Measurements from ENCODE around the gene ARID1A. TPM values are rescaled to one million over a fixed set of nuclear protein-coding genes. Genes with fewer than 3 reads are reported as not detected.

The ARID1A gene
- total and polyA plus RNA-seq, 7 donors, result 7.2 to 47.1 (median 22.7) TPM

DNA sequence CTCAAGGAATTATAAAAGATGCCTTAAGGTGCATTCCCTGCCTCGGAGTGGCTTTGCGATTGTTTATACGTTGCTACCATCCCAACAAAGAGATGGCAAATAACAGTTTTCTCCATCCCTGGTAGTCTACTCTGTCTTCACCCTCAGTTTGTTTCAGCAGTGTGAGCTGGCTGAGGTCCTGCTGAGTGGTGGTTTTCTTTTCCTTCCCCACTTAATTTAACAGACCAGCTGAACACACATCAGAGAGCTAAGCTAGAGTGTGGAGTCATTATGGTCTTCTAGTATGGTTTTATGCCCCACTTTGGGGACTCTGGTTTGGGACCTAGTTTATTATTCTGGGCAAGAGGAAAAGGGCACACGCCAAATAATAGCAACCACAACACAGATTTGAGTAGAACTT lies 94.1 kb downstream of the ARID1A start:
- no peak for TF ChIP-seq EP300 (IDR thresholded peaks at IDR 0.05)
- Histone ChIP-seq H3K4me1 (peaks cover 0 to 40% (median 28%) of the 10 kb centered on the region in 4 donors), H3K27me3 (no peaks in the 10 kb centered on the region), H3K36me3 (peaks cover 6 to 23% (median 11%) of the 10 kb centered on the region in 4 donors), H3K4me3 (no peak overlapping the region), H3K9me3 (no peaks in the 10 kb centered on the region), H3K27ac (no peak overlapping the region)
- 63 to 83% methylated on average over 4 of the region's 4 CpGs for WGBS, 2 donors
- no peak for DNase-seq
- intact Hi-C loops (cut with DNase I), result loop anchor here (1.0 to 5.0 kb wide), 3 partner anchors 113 to 288 kb away; no protein-coding TSS in a partner anchor

DNA sequence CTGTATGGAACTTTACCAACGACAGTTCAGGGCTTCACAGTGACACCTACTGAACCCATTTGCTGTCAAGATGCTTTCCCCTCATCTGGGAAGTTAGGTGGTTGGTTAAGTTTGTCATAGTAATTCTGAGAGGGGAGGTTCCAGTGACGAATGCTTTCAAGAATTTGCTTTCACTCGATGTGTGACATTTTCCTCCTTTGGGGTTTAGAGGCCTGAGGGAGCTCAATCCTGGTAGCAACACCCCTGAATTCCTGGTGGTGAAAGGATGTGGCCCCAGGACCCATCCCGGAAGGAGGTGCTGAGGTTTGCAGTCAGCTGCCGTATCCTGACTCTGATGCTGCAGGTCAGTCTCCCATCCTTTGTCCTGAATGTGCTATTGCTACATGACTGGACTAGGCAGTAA lies 94.7 kb downstream of the ARID1A start:
- WGBS, 2 donors, result 73 to 77% methylated on average over 5 of the region's 5 CpGs
- intact Hi-C loops (cut with DNase I), result no loop called here
- no peaks in the 10 kb centered on the region for H3K9me3 ChIP-seq
- no peak for DNase-seq
- H3K27ac ChIP-seq, result no peak overlapping the region
- TF ChIP-seq POLR2AphosphoS5 (IDR thresholded peaks at IDR 0.05) (no peak), EP300 (IDR thresholded peaks at IDR 0.05) (no peak), POLR2A (IDR thresholded peaks at IDR 0.05) (no peak)
- TF ChIP-seq, protein P1, sequence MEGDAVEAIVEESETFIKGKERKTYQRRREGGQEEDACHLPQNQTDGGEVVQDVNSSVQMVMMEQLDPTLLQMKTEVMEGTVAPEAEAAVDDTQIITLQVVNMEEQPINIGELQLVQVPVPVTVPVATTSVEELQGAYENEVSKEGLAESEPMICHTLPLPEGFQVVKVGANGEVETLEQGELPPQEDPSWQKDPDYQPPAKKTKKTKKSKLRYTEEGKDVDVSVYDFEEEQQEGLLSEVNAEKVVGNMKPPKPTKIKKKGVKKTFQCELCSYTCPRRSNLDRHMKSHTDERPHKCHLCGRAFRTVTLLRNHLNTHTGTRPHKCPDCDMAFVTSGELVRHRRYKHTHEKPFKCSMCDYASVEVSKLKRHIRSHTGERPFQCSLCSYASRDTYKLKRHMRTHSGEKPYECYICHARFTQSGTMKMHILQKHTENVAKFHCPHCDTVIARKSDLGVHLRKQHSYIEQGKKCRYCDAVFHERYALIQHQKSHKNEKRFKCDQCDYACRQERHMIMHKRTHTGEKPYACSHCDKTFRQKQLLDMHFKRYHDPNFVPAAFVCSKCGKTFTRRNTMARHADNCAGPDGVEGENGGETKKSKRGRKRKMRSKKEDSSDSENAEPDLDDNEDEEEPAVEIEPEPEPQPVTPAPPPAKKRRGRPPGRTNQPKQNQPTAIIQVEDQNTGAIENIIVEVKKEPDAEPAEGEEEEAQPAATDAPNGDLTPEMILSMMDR (IDR thresholded peaks at IDR 0.05), result no peak
- no peaks in the 10 kb centered on the region for H3K27me3 ChIP-seq
- H3K4me1 ChIP-seq, result peaks cover 0 to 34% (median 22%) of the 10 kb centered on the region in 4 donors
- H3K4me3 ChIP-seq, result no peak overlapping the region
- peaks cover 6 to 26% (median 14%) of the 10 kb centered on the region in 4 donors for H3K36me3 ChIP-seq

DNA sequence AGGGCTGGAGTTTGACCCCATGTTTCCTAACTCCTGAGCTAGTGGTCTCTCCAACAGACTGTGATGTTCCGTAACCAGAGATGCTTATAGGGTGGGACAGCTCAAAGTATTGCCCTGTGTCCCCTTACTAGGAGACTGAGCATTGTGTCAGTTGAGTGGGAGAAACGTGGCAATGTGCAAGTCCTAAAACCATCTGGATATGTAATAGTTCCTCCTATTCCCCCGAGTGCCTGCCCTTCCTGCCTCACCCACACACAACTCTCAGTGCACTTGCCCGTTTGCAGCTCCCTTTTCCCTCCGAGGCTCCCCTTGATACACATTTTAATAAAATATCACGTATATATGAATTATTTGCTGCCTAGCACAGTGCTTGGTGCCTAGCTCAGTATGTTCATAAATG lies 95.3 kb downstream of the ARID1A start:
- H3K27me3 ChIP-seq, result no peaks in the 10 kb centered on the region
- intact Hi-C loops (cut with DNase I), result no loop called here
- H3K4me3 ChIP-seq, result no peak overlapping the region

DNA sequence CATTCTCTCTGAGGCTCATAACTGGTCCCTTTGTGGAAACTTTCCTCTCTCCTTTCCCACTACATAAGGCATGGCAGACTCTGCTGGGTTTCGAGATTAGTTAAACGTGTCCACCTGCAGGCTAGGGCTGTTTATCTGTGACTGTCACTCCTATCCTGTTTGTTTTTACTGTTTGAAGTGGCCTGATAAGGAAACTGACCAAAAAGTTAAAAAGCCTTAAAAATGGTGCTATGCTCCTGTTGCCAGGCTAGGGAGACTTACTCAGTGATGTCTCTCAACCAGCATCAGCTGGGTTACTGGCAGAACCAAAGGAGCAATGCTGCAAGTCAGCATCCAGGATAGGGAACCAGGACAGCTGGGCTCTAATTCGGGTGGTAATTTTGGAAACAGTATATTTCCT lies 95.8 kb downstream of the ARID1A start:
- Histone ChIP-seq H3K9me3 (no peaks in the 10 kb centered on the region), H3K4me1 (peaks cover 0 to 23% (median 11%) of the 10 kb centered on the region in 4 donors), H3K27me3 (no peaks in the 10 kb centered on the region), H3K27ac (no peak overlapping the region), H3K4me3 (no peak overlapping the region), H3K36me3 (peaks cover 6 to 29% (median 14%) of the 10 kb centered on the region in 4 donors)
- WGBS, 2 donors, result 79 to 81% methylated on average over 3 of the region's 3 CpGs
- TF ChIP-seq EP300 (IDR thresholded peaks at IDR 0.05) (no peak), POLR2AphosphoS5 (IDR thresholded peaks at IDR 0.05) (no peak), POLR2A (IDR thresholded peaks at IDR 0.05) (no peak)
- TF ChIP-seq, protein P1 (IDR thresholded peaks at IDR 0.05), result no peak
- intact Hi-C loops (cut with DNase I), result no loop called here
- DNase-seq, result no peak

More for the DNA sequence above, 95.3 kb downstream of the ARID1A start:
- Histone ChIP-seq H3K9me3 (no peaks in the 10 kb centered on the region), H3K36me3 (peaks cover 6 to 26% (median 14%) of the 10 kb centered on the region in 4 donors), H3K27ac (no peak overlapping the region), H3K4me1 (peaks cover 0 to 28% (median 16%) of the 10 kb centered on the region in 4 donors)
- WGBS, 2 donors, result 72 to 85% methylated on average over 6 of the region's 6 CpGs
- DNase-seq, result no peak
- TF ChIP-seq POLR2A (IDR thresholded peaks at IDR 0.05), result no peak
- TF ChIP-seq, protein P1 (IDR thresholded peaks at IDR 0.05), result no peak
- no peak for TF ChIP-seq EP300 (IDR thresholded peaks at IDR 0.05)
- no peak for TF ChIP-seq POLR2AphosphoS5 (IDR thresholded peaks at IDR 0.05)

DNA sequence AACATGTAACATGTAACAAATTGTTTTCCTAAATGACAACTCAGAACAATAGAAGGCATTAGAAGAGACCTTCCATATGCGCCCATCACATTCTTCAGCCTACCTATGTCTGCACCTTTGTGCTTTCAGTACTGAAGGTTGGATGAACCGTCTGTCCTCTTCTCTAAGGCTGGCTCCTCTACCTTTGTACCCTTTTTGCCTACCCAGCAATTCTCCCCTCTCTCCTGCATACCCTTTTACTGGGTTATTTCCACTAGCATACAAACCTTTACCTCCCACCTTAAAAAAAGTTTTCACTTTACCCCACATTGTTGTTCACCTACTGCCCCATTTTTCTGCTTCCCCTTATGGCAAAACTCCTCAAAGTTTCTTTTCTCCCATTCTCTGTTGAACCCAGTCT lies 97.1 kb downstream of the ARID1A start:
- Histone ChIP-seq H3K4me1 (peaks cover 0 to 15% (median 6%) of the 10 kb centered on the region in 4 donors), H3K4me3 (no peak overlapping the region), H3K27me3 (no peaks in the 10 kb centered on the region), H3K9me3 (no peaks in the 10 kb centered on the region), H3K36me3 (peaks cover 6 to 31% (median 14%) of the 10 kb centered on the region in 4 donors), H3K27ac (no peak overlapping the region)
- WGBS, 2 donors, result 94% methylated on average over 2 of the region's 2 CpGs
- intact Hi-C loops (cut with DNase I), result no loop called here
- no peak for DNase-seq
- TF ChIP-seq POLR2A (IDR thresholded peaks at IDR 0.05), result no peak
- no peak for TF ChIP-seq EP300 (IDR thresholded peaks at IDR 0.05)
- TF ChIP-seq, protein P1 (IDR thresholded peaks at IDR 0.05), result no peak
- no peak for TF ChIP-seq POLR2AphosphoS5 (IDR thresholded peaks at IDR 0.05)

All from sigmoid colon (tissue), 7 donors.